ENCODE measurements around the gene ACBD3. TPM values are rescaled to one million over a fixed set of nuclear protein-coding genes. Genes with fewer than 3 reads are reported as not detected.

The ACBD3 gene
- total and polyA plus RNA-seq, 10 of the 15 experiments (the other 5 are each of a cell fraction or from before 2014, with no cell fraction given) = 7.5 to 27.9 (median 20.3) TPM

DNA sequence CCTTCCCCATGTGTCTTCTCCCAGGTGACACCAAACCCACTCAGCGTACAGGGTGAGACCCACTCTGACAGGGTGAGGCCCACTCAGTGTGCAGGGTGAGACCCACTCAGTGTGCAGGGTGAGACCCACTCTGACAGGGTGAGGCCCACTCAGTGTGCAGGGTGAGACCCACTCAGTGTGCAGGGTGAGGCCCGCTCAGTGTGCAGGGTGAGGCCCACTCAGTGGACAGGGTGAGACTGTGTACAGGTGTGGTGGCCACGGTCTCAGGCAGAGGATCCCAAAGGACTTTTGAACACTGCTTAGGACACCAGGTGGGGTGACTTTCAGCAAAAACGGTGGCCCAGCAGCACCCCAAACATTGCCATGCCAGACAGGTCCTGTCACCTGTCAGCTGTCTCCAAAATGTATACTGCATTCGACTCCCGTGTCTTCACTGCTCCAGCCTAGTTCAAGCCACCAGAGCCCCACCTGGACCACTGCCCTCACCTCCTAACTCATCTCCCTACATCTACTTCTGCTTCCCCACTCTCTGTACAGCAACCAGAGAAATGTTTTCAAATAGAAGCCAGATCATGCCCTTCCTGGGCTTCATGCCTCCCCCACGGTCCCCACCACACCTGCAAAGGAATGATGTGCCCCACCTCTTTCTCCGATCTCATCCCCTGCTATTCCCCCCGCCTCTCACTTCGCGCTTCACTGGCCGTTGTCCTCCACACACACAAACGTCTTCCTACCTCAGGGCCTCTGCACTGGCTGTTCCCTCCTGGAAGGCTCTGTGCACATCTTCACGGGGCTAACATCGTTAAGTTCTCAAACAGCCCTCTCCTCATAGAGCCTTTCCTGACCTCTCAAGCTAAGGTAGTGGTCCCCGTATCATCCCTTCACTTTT, 52.1 kb downstream of the ACBD3 start:
- H3K79me2 ChIP-seq (ENCODE audit: control insufficient read depth, insufficient read depth, low read length) = no peaks in the 10 kb centered on the region
- RAD21 ChIA-PET (ENCODE audit: unreplicated experiment) = interaction anchor here (1.4 kb wide), 1 partner anchor 9 kb away, joined by 5 read pairs; no protein-coding TSS in a partner anchor
- FAIRE-seq (no peak), ATAC-seq (no peak), DNase-seq (ENCODE audit: low read depth, low spot score) (no peak)
- no peaks in the 10 kb centered on the region for H3K27me3 ChIP-seq (replicated peaks in 1 of 2; ENCODE audit: control insufficient read depth in 2 of 2, insufficient read depth in 2 of 2, low read length in 1 of 2)
- SMC1A ChIA-PET (ENCODE audit: uncharacterized antibody, unreplicated experiment) = interaction anchor here (1.0 to 1.8 kb wide), 3 partner anchors 9 to 45 kb away, joined by 3 to 7 read pairs (median 4); no protein-coding TSS in a partner anchor
- intact Hi-C loops (cut with micrococcal nuclease; ENCODE audit: unreplicated experiment) (no loop called here), in situ Hi-C loops (cut with MboI) (no loop called here)
- CTCF ChIA-PET = interaction anchor here (1.3 to 12.3 kb wide), 3 partner anchors 9 to 274 kb away, joined by 4 to 505 read pairs (median 7); partner anchors contain the start of gene PARP1
- no TSS peak for BruUV-seq (replicated peaks)
- no peak overlapping the region for H3K9ac ChIP-seq (ENCODE audit: control insufficient read depth, insufficient read depth, low read length)
- H3K4me3 ChIP-seq = no peak overlapping the region
- H3K36me3 ChIP-seq (ENCODE audit: control insufficient read depth in 2 of 2, insufficient read depth in 2 of 2, low read length in 1 of 2) = no peaks in the 10 kb centered on the region
- WGBS (ENCODE audit: insufficient coverage, insufficient replicate concordance, low lambda C conversion rate, missing lambda C conversion rate) = 64% methylated on average over 16 of the region's 16 CpGs
- no peak overlapping the region for H3K27ac ChIP-seq (ENCODE audit: control insufficient read depth, insufficient read depth)
- H3K9me3 ChIP-seq (replicated peaks; ENCODE audit: control insufficient read depth, insufficient read depth, low read length) = no peaks in the 10 kb centered on the region; the same call in 2 of the 3 replicates
- TF ChIP-seq NBN (IDR thresholded peaks at IDR 0.05) = no peak
- TF ChIP-seq TCF3 (IDR thresholded peaks at IDR 0.05; ENCODE audit: borderline replicate concordance, insufficient read depth, low read depth, low read length) = no peak
- H2AFZ ChIP-seq (ENCODE audit: control insufficient read depth, low read depth, low read length) = no peak overlapping the region
- H3K4me1 ChIP-seq (ENCODE audit: control insufficient read depth, insufficient read depth, low read length) = peaks cover 14% of the 10 kb centered on the region
- POLR2A ChIA-PET = interaction anchor here (0.5 to 1.1 kb wide), 2 partner anchors 16 to 49 kb away, joined by 3 read pairs; no protein-coding TSS in a partner anchor
- no peaks in the 10 kb centered on the region for H4K20me1 ChIP-seq (ENCODE audit: control insufficient read depth, insufficient read depth)
- H3K4me2 ChIP-seq (ENCODE audit: control insufficient read depth, insufficient read depth) = no peak overlapping the region

DNA sequence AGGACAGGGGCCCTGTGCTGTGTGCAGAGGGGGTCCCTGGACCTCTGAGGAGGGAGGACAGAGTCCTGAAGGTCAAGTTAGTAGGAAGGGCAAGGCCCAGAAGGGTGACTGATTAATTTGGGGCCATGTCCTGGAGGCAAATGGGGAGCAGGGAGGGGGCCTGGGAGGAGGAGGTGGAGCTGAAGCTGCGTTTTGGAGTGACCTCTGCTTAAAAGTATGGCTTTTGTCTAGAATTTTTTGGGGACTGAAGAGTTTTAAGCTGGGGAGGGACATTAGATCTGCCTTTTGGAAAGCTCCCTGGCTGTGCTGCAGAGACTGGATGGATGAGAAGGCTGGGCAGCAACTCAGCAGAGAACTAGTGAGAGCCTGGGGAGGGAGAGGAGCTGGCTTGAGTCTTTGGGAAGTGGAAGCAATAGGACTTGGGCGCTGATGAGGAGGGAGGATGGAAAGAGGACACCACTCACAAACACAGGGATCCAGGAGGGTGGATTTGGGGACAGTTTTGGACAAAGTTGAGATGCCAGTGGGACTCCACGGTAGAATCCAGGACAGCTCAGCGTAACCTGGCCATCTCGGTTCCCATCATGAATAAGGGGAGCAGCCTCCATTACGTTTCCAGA, 52.9 kb downstream of the ACBD3 start:
- H3K9me3 ChIP-seq (replicated peaks; ENCODE audit: control insufficient read depth, insufficient read depth, low read length) = no peaks in the 10 kb centered on the region; the same call in 2 of the 3 replicates
- H3K36me3 ChIP-seq (ENCODE audit: control insufficient read depth in 2 of 2, insufficient read depth in 2 of 2, low read length in 1 of 2) = no peaks in the 10 kb centered on the region
- ChIA-PET RAD21 (ENCODE audit: unreplicated experiment) (interaction anchor here (0.9 to 1.4 kb wide), 2 partner anchors 8 to 61 kb away, joined by 4 to 5 read pairs; no protein-coding TSS in a partner anchor), SMC1A (ENCODE audit: uncharacterized antibody, unreplicated experiment) (interaction anchor here (1.0 to 1.8 kb wide), 3 partner anchors 8 to 45 kb away, joined by 3 to 7 read pairs (median 4); no protein-coding TSS in a partner anchor), POLR2A (interaction anchor here (1.1 kb wide), 1 partner anchor 49 kb away, joined by 3 read pairs; no protein-coding TSS in a partner anchor), CTCF (interaction anchor here (0.9 to 12.3 kb wide), 4 partner anchors 8 to 275 kb away, joined by 3 to 505 read pairs (median 6); partner anchors contain the start of gene PARP1)
- no peak for FAIRE-seq
- BruUV-seq (replicated peaks) = no TSS peak
- DNase-seq (ENCODE audit: low read depth, low spot score) = no peak
- H3K9ac ChIP-seq (ENCODE audit: control insufficient read depth, insufficient read depth, low read length) = no peak overlapping the region
- 88% methylated on average over 6 of the region's 6 CpGs for WGBS (ENCODE audit: insufficient coverage, insufficient replicate concordance, low lambda C conversion rate, missing lambda C conversion rate)
- H3K27me3 ChIP-seq (replicated peaks in 1 of 2; ENCODE audit: control insufficient read depth in 2 of 2, insufficient read depth in 2 of 2, low read length in 1 of 2) = no peaks in the 10 kb centered on the region
- no peak overlapping the region for H3K4me3 ChIP-seq
- intact Hi-C loops (cut with micrococcal nuclease; ENCODE audit: unreplicated experiment) = no loop called here
- TF ChIP-seq RELA (IDR thresholded peaks at IDR 0.05; ENCODE audit: borderline replicate concordance, partially characterized antibody) (no peak), IRF4 (IDR thresholded peaks at IDR 0.05; ENCODE audit: low read depth, low read length) (no peak), ATF7 (IDR thresholded peaks at IDR 0.05; ENCODE audit: low read depth) (no peak)
- no peaks in the 10 kb centered on the region for H3K79me2 ChIP-seq (ENCODE audit: control insufficient read depth, insufficient read depth, low read length)
- H2AFZ ChIP-seq (ENCODE audit: control insufficient read depth, low read depth, low read length) = no peak overlapping the region
- H3K4me2 ChIP-seq (ENCODE audit: control insufficient read depth, insufficient read depth) = no peak overlapping the region
- H4K20me1 ChIP-seq (ENCODE audit: control insufficient read depth, insufficient read depth) = no peaks in the 10 kb centered on the region
- in situ Hi-C loops (cut with MboI) = no loop called here
- H3K27ac ChIP-seq (ENCODE audit: control insufficient read depth, insufficient read depth) = no peak overlapping the region; the same call in 1 of the 2 replicates
- ATAC-seq = peak; percentile 6; the same call in 1 of the 3 replicates
- peaks cover 17% of the 10 kb centered on the region for H3K4me1 ChIP-seq (ENCODE audit: control insufficient read depth, insufficient read depth, low read length)

All from GM12878 (cell line).